HepG2 (cell line): ENCODE results near the gene ASIC2. TPM values are rescaled to one million over a fixed set of nuclear protein-coding genes. Genes with fewer than 3 reads are reported as not detected.
"Not testable (repeated sequence)": the region's sequence is repeated elsewhere in the genome, so short reads cannot be mapped to it uniquely, and the experiment has no call there.

Source experiments
- ATAC-seq: fragments of 200-7000 bp; cut with Tn5 transposase; 3 replicates; pipeline ENCODE4 v1.9.1; 2020; ENCODE audit warnings: mild to moderate bottlenecking, moderate library complexity
- BruUV-seq: library from RNA; stranded (reverse); fragments of 400-500 nt; replicated peaks from 2 replicates; lab custom pipeline; 2021; lab: Mats Ljungman, UMichigan
- CTCF ChIA-PET: fragments of 300-600 bp; formaldehyde crosslinking; extraction: SDS; loops from one replicate; lab custom pipeline; 2021; ENCODE audit warnings: low total read pairs, inconsistent platforms, low intra/inter-chr PET ratio; lab: Yijun Ruan, JAX
- POLR2A ChIA-PET: fragments of 350-600 bp; sonication (Branson Sonifier 250); formaldehyde crosslinking; loops from one replicate; lab custom pipeline; 2020; ENCODE audit warnings: antibody characterized with exemption, inconsistent platforms; lab: Yijun Ruan, JAX
- DNase-seq: peaks from one replicate; pipeline ENCODE4 v3.0.0-alpha.2; 2015; ENCODE audit warnings: low spot score
- FAIRE-seq: peaks from 3 replicates; lab custom pipeline; 2011; peaks lifted over from hg19 to GRCh38; lab: Jason Lieb, UNC
- H2AFZ ChIP-seq: one replicate; pipeline ENCODE4 v1.6.1; 2011; ENCODE audit warnings: low read length, inconsistent platforms
- H3K27ac ChIP-seq: fragments of 300-600 bp; 3 replicates; pipeline ENCODE4 v1.8.0; 2011; ENCODE audit warnings: mixed run types, mild to moderate bottlenecking, mixed read lengths, low read length, inconsistent platforms; ENCODE audit not compliant: insufficient read depth; ENCODE audit errors: extremely low read length
- H3K27me3 ChIP-seq, 2 experiments: fragments of 200-600 bp in 1 of 2; 2 replicates in 1 of 2; 3 replicates in 1 of 2; pipeline versions ENCODE4 v1.6.0 to v1.8.0; 2011; ENCODE audit warnings: low read length in 2 of 2, mild to moderate bottlenecking in 2 of 2, moderate library complexity in 2 of 2, inconsistent platforms in 1 of 2; ENCODE audit not compliant: insufficient read depth in 2 of 2, control insufficient read depth in 1 of 2
- H3K36me3 ChIP-seq, 2 experiments: fragments of 200-600 bp in 1 of 2; replicated peaks in 1 of 2; 2 replicates in 1 of 2; 3 replicates in 1 of 2; pipeline versions ENCODE4 v1.5.1 to v1.8.0; 2011; ENCODE audit warnings: low read length in 2 of 2, inconsistent platforms in 1 of 2; ENCODE audit not compliant: insufficient read depth in 2 of 2, control insufficient read depth in 1 of 2
- H3K4me1 ChIP-seq: 2 replicates; pipeline ENCODE4 v1.5.1; 2012; ENCODE audit warnings: low read length, inconsistent platforms; ENCODE audit not compliant: insufficient read depth
- H3K4me2 ChIP-seq: 2 replicates; pipeline ENCODE4 v1.6.0; 2011; ENCODE audit warnings: low read depth, low read length, inconsistent platforms
- H3K4me3 ChIP-seq, 3 experiments: fragments of 200-600 bp in 1 of 3; sonication (generic), shearing (Covaris generic) in 1 of 3; replicated peaks in 1 of 3; 2 replicates each; pipeline ENCODE4 v1.5.1; 2011 to 2016; ENCODE audit warnings: low read length in 3 of 3, inconsistent platforms in 2 of 3, low read depth in 2 of 3, mild to moderate bottlenecking in 2 of 3, control low read depth in 1 of 3, mixed read lengths in 1 of 3; ENCODE audit not compliant: insufficient read depth in 1 of 3
- H3K79me2 ChIP-seq: one replicate; pipeline ENCODE4 v1.6.1; 2011; ENCODE audit warnings: low read length, inconsistent platforms; ENCODE audit not compliant: insufficient read depth
- H3K9ac ChIP-seq: 2 replicates; pipeline ENCODE4 v1.6.0; 2011; ENCODE audit warnings: mild to moderate bottlenecking, low read depth, low read length, inconsistent platforms; ENCODE audit not compliant: insufficient read depth
- H3K9me3 ChIP-seq: 2 replicates; pipeline ENCODE4 v1.5.1; 2012; ENCODE audit warnings: mild to moderate bottlenecking, low read length
- H4K20me1 ChIP-seq: 2 replicates; pipeline ENCODE4 v1.6.0; 2011; ENCODE audit warnings: inconsistent platforms, mild to moderate bottlenecking, low read length, moderate library complexity; ENCODE audit not compliant: insufficient read depth
- DPF2 ChIP-seq: sonication (generic); formaldehyde crosslinking; IDR thresholded peaks from 2 replicates; pipeline ENCODE4 v1.4.0; 2020; ENCODE audit warnings: mild to moderate bottlenecking, low read depth, missing genetic modification reagents, borderline replicate concordance
- FLYWCH1 ChIP-seq: sonication (generic); formaldehyde crosslinking; IDR thresholded peaks from 2 replicates; pipeline ENCODE4 v1.8.1; 2023; ENCODE audit warnings: mild to moderate bottlenecking, missing genetic modification reagents
- FOXM1 ChIP-seq: sonication (generic); formaldehyde crosslinking; IDR thresholded peaks from 2 replicates; pipeline ENCODE4 v1.5.0; 2020; ENCODE audit warnings: missing genetic modification reagents
- HOXA7 ChIP-seq: sonication (generic); formaldehyde crosslinking; IDR thresholded peaks from 2 replicates; pipeline ENCODE4 v1.8.1; 2022; ENCODE audit warnings: mild to moderate bottlenecking, missing genetic modification reagents, moderate library complexity
- HOXD1 ChIP-seq: sonication (generic); formaldehyde crosslinking; IDR thresholded peaks from 2 replicates; pipeline ENCODE4 v1.5.0; 2020; ENCODE audit warnings: missing genetic modification reagents
- JARID2 ChIP-seq: sonication (generic); formaldehyde crosslinking; IDR thresholded peaks from 2 replicates; pipeline ENCODE4 v1.8.1; 2023; ENCODE audit warnings: missing genetic modification reagents, inconsistent platforms; ENCODE audit not compliant: insufficient replicate concordance
- KLF13 ChIP-seq: sonication (generic); formaldehyde crosslinking; IDR thresholded peaks from 2 replicates; pipeline ENCODE4 v1.4.0; 2020; ENCODE audit warnings: mild to moderate bottlenecking, missing genetic modification reagents
- THAP11 ChIP-seq: IDR thresholded peaks from 2 replicates; pipeline ENCODE4 v1.6.1; 2016; ENCODE audit warnings: missing biosample characterization, missing genetic modification reagents
- ZFP36L1 ChIP-seq: sonication (generic); formaldehyde crosslinking; IDR thresholded peaks from 2 replicates; pipeline ENCODE4 v1.8.0; 2022; ENCODE audit warnings: mild to moderate bottlenecking, missing genetic modification reagents, moderate library complexity
- ZNF143 ChIP-seq: sonication (generic); formaldehyde crosslinking; IDR thresholded peaks from 2 replicates; pipeline ENCODE4 v1.4.0; 2020; ENCODE audit warnings: missing genetic modification reagents
- ZNF781 ChIP-seq: sonication (generic); formaldehyde crosslinking; IDR thresholded peaks from 2 replicates; pipeline ENCODE4 v1.5.1; 2020; ENCODE audit warnings: borderline replicate concordance, mild to moderate bottlenecking, missing genetic modification reagents; ENCODE audit errors: not compliant biosample characterization
- ZNF782 ChIP-seq: sonication (generic); formaldehyde crosslinking; IDR thresholded peaks from 2 replicates; pipeline ENCODE4 v1.4.0; 2020; ENCODE audit warnings: missing genetic modification reagents, mild to moderate bottlenecking, borderline replicate concordance
- WGBS: methylation state at CpG from one replicate; pipeline ENCODE4 v1.1.6; 2017; ENCODE audit warnings: low lambda C conversion rate; 5-methylcytosine and 5-hydroxymethylcytosine counted together
- in situ Hi-C: cut with HindIII; loops from 2 replicates; pipeline ENCODE4 v1.10.0; 2017; ENCODE audit warnings: low pct_unique_long_range_greater_than_20kb; ENCODE audit not compliant: extremely low pct_ligation_motif_present
- intact Hi-C: fragments of 100-400 bp; cut with micrococcal nuclease; formaldehyde crosslinking; loops from one replicate; pipeline ENCODE4 v1.10.0; 2022; ENCODE audit not compliant: unreplicated experiment
- polyA plus RNA-seq, 8 experiments: library from polyadenylated mRNA; depleted of rRNA in 3 of 8; stranded (reverse) in 7 of 8; unstranded in 1 of 8; fragments of >200 nt; fragmentation: Illumina TruSeq in 4 of 8; extraction: Trizol in 4 of 8; gene quantifications; 2 replicates each; pipeline versions ENCODE4 v1.2.1 to v1.2.3, GENCODE V29; 2011 to 2016; ENCODE audit warnings: low read depth in 4 of 8, missing spikeins in 1 of 8, mixed read lengths in 1 of 8; ENCODE audit not compliant: insufficient read depth in 1 of 8
- total RNA-seq, 5 experiments: library from RNA; depleted of rRNA; stranded (reverse); fragments of >200 nt; fragmentation: Illumina TruSeq; extraction: Trizol; gene quantifications; 2 replicates each; pipeline ENCODE4 v1.2.3, GENCODE V29; 2016; ENCODE audit warnings: low read depth in 1 of 5
- TF ChIP-seq, protein P1 (sequence below): IDR thresholded peaks from 2 replicates; pipeline ENCODE4 v1.6.1; 2018; ENCODE audit warnings: missing genetic modification reagents, mild to moderate bottlenecking, missing compliant biosample characterization
- TF ChIP-seq, protein P2 (sequence below), 2 experiments: fragments of 450-650 bp in 1 of 2; sonication (generic) in 1 of 2; formaldehyde crosslinking; IDR thresholded peaks; 2 replicates each; pipeline versions ENCODE4 v1.5.0 to v1.8.0; 2020 to 2022; ENCODE audit warnings: mild to moderate bottlenecking in 1 of 2, missing genetic modification reagents in 1 of 2

ASIC2 gene
- total and polyA plus RNA-seq, 2 of the 13 experiments (the other 11 are each of a cell fraction or from before 2014, with no cell fraction given) = not detected

GRCh38 chr17:32981611-32982010, 311.5 kb downstream of the ASIC2 start:
- CTCF ChIA-PET, H3K4me1 ChIP-seq, H3K27ac ChIP-seq, H3K79me2 ChIP-seq, H2AFZ ChIP-seq, in situ Hi-C loops, H3K36me3 ChIP-seq, H4K20me1 ChIP-seq, BruUV-seq, POLR2A ChIA-PET, DNase-seq, H3K4me3 ChIP-seq, H3K4me2 ChIP-seq, H3K9ac ChIP-seq, intact Hi-C loops, H3K27me3 ChIP-seq, FAIRE-seq, ATAC-seq: not testable (repeated sequence)
- 67% methylated on average over 3 of the region's 3 CpGs for WGBS
- peaks cover 19% of the 10 kb centered on the region for H3K9me3 ChIP-seq

- CTCF ChIA-PET = no interaction called here
- Histone ChIP-seq H3K4me1 (no peaks in the 10 kb centered on the region), H4K20me1 (no peaks in the 10 kb centered on the region), H3K27ac (no peak overlapping the region), H3K36me3 (no peaks in the 10 kb centered on the region), H2AFZ (no peak overlapping the region), H3K9ac (no peak overlapping the region), H3K4me2 (no peak overlapping the region), H3K9me3 (peaks cover 19% of the 10 kb centered on the region), H3K79me2 (no peaks in the 10 kb centered on the region), H3K4me3 (no peak overlapping the region), H3K27me3 (0 out of 5 replicates have a peak, but pooled peaks cover 0 to 3% of the 10 kb centered on the region in 2 experiments)
- TF ChIP-seq ZFP36L1 (no peak), FOXM1 (CRISPR knock-in tag) (no peak), KLF13 (CRISPR knock-in tag) (no peak), HOXA7 (CRISPR knock-in tag) (no peak), JARID2 (no peak), HOXD1 (CRISPR knock-in tag) (no peak), ZNF143 (CRISPR knock-in tag) (no peak), THAP11 (no peak), FLYWCH1 (CRISPR knock-in tag) (no peak), ZNF781 (CRISPR knock-in tag) (no peak), DPF2 (CRISPR knock-in tag) (no peak), ZNF782 (CRISPR knock-in tag) (no peak)
- TF ChIP-seq, protein P1, sequence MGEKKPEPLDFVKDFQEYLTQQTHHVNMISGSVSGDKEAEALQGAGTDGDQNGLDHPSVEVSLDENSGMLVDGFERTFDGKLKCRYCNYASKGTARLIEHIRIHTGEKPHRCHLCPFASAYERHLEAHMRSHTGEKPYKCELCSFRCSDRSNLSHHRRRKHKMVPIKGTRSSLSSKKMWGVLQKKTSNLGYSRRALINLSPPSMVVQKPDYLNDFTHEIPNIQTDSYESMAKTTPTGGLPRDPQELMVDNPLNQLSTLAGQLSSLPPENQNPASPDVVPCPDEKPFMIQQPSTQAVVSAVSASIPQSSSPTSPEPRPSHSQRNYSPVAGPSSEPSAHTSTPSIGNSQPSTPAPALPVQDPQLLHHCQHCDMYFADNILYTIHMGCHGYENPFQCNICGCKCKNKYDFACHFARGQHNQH (CRISPR knock-in tag) = no peak
- TF ChIP-seq, protein P2, sequence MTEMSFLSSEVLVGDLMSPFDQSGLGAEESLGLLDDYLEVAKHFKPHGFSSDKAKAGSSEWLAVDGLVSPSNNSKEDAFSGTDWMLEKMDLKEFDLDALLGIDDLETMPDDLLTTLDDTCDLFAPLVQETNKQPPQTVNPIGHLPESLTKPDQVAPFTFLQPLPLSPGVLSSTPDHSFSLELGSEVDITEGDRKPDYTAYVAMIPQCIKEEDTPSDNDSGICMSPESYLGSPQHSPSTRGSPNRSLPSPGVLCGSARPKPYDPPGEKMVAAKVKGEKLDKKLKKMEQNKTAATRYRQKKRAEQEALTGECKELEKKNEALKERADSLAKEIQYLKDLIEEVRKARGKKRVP (CRISPR knock-in tag; IDR thresholded peaks at IDR 0.05) = no peak
- ATAC-seq (no peak), FAIRE-seq (no peak), DNase-seq (no peak)
- POLR2A ChIA-PET = no interaction called here
- in situ Hi-C loops (no loop called here), intact Hi-C loops (no loop called here)
- BruUV-seq = no TSS peak
- WGBS = 28% methylated on average over 2 of the region's 2 CpGs
Measured at GRCh38 chr17:32980230-32980629, 312.9 kb downstream of the ASIC2 start.
